ENCODE measurements around the gene GDA. TPM values are rescaled to one million over a fixed set of nuclear protein-coding genes. Genes with fewer than 3 reads are reported as not detected.

GDA gene
- polyA plus RNA-seq (2013, experiment 1 of 2; ENCODE audit: insufficient read length), result not detected
- polyA plus RNA-seq (2013, experiment 2 of 2; ENCODE audit: insufficient read length), result not detected

DNA sequence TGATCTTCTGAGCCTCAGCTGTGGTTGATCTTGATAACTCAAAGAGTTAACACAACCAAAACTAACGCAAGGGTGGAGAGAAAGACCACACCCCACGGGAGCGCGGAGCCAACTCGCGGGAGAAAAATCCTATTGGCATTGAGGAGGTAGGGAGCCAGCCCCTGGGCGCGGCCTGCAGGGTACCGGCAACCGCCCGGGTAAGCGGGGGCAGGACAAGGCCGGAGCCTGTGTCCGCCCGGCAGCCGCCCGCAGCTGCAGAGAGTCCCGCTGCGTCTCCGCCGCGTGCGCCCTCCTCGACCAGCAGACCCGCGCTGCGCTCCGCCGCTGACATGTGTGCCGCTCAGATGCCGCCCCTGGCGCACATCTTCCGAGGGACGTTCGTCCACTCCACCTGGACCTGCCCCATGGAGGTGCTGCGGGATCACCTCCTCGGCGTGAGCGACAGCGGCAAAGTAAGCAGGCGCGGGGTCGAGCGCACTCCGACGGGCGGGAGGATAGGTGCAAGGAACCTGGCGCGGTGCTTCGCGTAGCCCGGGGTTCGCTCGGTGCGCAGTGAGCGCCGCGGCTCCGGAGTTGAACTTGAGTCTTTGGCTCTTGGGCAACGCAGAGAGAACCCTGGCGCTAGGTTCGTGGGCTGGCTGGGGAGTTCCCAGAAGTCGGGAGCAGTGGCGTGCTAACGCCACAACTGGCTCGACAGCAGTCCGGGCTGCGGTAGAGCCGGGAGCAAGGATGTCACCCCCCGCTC, at the start of gene GDA:
Gene GDA, plus strand, starts transcription at position 210 of the 745 bp plus-strand sequence. Its CDS starts 120 bp downstream, at position 330.
- no peak for DNase-seq

DNA sequence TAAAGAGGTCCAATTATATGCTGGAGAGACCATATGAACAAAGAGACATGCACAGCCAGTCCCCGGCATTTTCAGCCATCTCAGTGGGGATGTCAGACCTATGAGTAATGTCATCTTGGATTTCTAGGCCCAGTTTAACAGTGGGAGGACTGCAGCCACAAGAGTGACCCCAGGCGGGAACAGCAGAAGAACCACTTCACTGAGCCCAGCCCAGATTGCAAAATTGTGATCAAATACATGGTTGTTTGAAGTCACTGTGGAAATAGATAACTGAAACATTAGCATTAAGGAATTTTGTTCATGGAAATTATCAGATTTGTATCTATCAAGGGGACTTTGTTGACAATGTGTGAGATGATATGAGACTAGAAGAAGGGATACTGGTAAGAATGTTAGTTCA, 46.7 kb upstream of the GDA start:
- no peak for DNase-seq

DNA sequence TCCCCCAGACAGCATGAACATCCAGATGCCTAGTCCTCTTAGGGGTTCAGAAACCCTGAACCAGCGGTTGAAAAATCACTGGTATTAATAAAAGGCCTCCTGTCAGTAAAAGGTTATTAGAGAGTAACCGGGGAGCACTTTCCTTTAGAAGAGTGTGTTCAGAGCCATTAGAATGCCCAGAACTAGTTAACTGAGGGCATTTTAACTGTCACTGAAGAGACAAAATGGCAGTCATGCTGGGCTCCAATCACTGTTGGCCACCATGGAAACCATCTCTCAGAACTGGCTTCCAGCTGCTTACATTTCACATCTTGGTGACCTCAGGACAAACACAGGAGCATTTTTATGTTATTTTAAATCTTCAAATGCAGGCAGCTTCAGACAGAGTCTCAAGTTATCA, 36.2 kb upstream of the GDA start:
- no peak for DNase-seq

DNA sequence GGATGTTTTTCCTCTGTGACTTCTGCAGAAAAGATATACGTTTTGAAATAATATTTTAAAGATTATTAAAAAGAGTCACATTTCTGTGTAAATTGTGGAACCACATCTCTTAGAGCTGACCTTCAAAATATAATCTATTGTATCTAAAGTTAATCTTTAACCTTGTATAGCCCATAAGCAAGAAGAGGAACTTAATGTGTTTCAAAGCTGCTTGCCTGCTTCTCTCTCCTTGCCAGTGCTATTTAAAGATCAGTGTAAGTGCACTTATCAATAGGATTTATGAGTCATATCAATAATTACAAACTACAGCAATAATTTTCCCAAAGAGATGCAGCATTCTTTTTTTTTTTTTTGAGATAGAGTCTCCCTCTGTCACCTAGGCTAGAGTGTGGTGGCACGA, 29.4 kb upstream of the GDA start:
- no peak for DNase-seq

DNA sequence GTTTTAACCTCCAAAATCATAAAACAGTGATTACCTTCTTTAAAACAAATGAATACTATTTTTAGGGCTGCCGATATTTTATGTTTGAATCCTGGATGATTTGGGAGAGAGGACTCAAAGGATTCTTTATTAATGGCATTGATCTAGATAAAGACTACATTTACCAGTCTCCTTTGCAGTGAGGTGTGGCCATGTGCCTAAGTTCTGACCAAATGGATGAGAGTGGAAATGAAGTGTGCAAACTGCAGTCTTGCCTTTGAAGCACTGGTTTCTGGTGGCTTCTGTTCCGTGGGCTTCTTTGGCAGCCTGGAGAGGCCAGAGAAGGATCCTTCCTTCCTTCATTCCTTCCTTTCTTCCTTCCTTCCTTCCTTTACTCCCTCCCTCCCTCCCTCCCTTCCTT, 24.3 kb upstream of the GDA start:
- no peak for DNase-seq

DNA sequence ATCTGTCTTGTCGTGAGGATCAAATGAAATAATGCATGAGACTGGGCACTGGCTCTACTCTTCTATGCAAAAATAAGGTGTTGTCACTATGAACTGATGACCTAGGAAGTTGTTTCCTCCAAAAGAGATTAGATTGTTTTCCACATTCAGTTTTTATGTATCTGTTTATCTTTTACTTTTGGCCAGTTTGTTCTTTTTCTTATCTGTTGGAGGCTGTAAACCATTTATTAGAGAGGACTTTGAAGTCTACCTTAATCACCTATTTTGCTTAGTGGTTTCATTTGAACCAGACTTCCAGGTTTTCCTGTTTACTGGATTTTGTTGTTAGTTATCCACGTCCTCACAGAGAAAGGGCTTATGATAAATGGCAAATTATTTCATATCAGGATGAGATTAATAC, 21.5 kb upstream of the GDA start:
- DNase-seq, result no peak

DNA sequence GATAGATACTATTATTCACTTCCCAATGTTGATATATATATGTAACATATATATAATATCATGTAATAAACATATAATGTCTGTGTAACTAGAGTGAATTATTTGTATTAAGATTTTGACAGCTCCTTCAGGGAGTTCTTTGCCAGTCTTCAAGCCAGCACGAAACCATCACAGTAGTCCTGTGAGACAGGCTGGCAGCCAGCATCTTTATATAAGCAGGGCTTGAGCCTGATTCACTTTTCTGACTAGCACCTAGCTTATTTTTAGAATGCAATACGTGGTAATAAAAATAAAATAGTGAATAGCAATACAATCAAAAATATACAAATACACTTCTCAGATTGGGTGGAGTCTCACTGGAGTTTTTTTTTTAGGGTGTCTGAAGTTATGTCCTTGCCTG, 20.7 kb upstream of the GDA start:
- no peak for DNase-seq

DNA sequence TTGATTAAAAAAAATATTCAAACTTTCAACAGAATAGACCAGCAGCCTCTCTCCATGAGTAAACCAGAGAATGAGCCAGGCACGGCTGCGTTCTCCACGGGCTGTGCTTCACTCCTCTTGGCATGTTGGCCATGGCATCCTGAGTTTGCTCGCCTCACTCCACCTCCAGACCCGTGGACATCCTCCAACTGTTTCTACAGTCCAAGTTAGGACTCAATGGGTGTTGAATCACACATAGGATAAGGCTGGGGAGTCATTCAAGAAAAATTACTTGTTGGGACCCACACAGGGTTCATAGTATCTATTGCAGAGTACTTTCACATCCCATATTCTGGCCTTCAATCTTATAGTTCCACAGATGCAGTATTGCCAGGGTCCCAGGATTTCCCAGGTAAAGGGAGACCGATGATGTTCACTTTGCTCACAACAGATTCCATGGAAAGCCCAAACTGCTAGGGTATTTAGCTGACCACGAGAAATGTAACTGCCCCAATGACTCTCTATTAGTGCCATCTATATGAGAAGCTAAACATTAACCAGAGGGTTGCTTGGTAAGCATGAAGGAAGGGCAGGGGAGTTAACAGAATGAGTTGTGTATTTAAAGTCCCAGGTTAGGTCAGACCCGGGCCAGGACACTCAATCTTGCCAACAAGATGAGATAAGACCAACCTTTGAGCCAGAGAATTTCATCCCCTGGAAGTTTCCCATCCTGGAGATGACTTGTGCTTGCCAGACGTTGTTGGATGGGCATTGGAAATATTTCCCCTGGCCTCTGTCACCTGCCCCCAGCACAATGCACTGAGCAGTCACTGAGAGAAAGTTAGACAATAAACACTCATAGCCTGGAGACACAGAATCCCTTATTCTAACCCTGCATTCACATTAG, 19.7 kb upstream of the GDA start:
- DNase-seq, result no peak

DNA sequence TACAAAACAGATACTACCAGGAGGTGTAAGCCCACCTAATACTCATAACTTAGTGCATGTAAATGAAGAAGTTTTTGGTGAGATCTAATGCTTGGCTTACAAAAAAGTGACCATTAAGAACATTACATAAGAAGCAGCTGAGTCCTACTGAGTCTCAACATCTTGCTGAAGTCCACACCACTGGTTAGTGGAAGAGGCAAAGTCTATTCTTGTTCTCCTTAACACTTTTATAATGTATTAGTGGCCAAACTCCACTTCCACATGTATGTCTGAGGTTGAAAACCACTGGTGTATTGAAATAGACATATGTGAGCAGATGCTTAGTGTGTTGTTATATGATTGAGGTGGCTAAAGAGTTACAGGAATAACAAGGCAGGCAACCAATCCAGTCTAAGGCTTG, 18.9 kb upstream of the GDA start:
- no peak for DNase-seq

DNA sequence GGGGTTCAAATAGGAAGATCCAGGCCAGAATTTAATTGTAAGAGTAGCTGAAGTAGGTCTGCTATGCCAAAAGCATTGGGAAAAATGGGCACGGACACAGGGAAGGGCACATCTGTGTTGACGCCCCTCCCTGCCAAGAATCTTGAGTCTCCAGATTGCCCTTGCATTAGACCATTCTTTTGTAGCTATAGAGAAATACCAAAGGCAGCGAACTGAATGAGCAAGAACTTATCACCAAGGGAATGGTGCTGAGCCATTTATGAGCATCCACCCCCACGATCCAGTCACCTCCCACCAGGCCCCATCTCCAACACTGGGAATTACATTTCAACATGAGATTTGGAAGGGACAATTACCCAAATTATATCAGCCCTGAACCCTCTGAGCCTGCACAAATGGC, 18.0 kb upstream of the GDA start:
- DNase-seq, result no peak

DNA sequence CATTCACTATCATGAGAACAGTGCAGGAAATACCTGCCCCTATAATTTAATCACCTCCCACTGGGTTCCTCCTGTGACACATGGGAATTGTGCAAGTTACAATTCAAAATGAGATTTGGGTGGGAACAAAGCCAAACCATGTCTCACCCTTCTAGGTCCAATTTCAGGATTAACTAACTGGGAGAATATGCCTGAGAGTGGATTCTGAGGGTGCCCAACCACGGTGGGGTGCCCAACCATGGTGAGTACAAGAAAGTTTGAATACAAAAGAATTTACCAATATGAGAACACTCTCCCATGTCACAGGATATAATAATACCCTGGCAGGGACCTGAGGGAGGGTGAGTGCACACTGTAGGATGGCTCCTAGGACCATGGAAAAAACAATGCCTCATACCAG, 17.2 kb upstream of the GDA start:
- no peak for DNase-seq

DNA sequence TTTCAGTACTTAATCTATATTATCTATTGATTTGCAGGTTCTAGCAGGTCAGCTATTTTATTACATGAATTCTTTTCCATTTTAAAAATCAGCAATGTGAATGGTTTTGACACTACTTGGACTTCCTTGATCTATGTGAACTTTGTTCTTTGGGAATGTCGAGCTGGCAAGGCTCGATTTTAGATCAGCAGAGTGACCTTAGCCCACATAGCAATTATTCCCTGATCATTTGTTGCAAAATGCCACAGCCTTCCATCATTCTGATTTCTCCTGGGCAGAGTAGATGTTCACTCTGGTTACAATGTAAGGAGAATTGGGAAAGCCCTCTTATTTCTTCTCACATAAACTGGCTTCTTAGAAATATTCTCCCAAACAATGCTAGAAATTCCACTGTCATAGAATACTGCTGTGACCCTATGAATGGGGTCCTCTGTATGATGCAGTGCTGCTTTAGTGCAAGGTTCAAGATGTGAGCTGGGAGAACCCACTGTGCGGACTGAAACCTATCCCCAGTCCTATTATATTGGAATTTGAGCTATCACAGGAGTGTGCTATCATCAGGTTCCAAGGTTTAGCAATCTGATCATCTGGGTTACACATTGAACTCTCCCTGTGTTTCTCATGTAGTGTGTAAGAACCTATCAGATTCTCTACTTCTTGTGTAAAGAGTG, 15.7 kb upstream of the GDA start:
- DNase-seq, result no peak

DNA sequence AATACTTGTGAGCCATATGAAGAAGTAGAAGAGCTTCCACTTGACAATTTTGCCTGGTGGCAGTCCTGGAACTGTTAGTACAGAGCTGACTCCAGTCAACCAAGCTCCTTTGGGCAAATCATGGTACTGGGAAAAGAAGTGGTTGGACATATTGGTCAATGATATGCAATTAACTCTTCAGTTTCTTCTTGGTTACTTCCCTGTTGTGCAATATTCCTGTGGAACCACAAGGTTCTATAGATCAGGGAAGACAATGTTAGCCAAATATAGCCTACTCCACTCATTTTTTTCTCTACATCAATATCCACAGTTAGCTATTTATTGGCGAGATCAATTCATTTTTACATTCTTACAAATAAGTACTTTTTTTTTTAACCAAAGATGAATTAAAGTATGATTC, 14.4 kb upstream of the GDA start:
- DNase-seq, result no peak

DNA sequence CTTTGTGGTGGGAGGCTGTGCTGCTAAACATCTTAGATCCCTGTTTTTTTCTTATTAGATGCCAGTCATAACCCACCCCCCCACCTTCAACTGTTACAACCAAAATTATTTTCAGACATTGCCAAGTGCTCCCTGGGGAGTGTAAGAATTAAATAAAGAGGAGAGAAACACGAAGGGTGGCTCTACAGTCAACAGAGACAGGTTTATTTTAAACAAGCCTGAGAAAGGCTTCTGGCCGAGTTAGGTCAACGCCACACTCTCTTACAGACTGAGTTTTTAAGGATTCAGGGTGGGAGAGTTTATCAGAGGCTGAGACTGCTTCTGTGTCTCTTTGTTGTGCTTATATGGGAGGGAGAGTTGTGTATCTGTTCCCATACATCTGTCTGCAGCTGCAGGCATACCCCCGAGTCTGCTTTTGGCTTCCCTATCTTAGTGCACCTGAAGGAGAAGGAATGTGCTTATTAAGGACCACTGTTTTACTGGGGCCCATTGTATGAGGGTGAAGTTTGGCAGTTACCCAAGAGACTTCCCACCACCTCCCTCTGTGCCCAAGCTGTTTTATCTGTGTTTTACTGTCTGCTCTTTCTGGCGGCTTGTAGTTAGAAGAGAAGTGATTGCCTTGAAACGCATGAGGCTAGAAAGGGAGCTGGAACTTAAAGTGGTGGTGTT, 11.4 kb upstream of the GDA start:
- no peak for DNase-seq

DNA sequence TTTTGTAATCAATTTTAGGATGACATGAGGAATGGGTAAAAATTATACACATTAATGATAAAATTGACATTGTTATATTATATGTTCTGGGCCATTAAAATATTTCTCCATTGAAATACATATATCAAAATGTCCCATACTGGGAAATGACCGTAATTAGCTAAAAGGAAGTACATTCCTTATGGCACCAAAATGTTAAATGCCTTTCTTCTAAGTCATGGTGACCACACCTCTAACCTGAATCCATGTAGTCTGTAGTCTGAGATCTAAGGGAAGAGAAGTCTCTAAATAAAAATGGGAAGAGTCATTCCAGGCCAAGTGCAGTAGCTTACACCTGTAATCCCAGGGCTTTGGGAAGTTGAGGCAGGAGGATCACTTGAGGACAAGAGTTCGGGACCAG, 10.0 kb upstream of the GDA start:
- no peak for DNase-seq

DNA sequence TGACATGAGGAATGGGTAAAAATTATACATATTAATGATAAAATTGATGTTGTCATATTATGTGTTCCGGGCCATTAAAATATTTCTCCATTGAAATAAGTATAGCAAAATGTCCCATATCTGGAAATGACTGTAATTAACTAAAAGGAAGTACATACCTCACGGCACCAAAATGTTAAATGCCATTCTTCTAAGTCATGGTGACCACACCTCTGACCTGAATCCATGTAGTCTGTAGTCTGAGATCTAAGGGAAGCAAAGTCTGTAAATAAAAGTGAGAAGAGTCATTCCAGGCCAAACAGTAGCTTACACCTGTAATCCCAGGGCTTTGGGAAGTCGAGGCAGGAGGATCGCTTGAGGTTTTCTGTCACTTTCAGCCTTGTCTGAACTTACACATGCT, 8.7 kb upstream of the GDA start:
- DNase-seq, result no peak

DNA sequence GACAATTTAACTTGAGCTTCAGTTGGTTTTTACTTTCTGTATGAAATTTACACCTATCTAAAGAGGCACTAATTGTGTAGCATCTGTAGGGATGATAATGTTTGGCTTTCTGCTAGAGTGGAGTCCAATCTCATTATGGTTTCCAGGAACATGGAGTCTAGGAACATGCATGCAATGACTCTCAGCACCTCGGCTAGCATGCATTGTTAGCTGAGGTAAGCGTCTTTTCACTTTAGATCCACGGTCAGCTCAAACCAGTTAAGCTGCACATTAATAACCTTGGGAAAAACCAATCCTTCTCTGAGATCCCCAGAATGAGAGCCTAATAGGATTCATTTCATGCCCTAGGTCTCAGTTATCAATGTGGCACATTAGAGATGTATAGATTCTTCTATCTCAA, 7.8 kb upstream of the GDA start:
- no peak for DNase-seq

DNA sequence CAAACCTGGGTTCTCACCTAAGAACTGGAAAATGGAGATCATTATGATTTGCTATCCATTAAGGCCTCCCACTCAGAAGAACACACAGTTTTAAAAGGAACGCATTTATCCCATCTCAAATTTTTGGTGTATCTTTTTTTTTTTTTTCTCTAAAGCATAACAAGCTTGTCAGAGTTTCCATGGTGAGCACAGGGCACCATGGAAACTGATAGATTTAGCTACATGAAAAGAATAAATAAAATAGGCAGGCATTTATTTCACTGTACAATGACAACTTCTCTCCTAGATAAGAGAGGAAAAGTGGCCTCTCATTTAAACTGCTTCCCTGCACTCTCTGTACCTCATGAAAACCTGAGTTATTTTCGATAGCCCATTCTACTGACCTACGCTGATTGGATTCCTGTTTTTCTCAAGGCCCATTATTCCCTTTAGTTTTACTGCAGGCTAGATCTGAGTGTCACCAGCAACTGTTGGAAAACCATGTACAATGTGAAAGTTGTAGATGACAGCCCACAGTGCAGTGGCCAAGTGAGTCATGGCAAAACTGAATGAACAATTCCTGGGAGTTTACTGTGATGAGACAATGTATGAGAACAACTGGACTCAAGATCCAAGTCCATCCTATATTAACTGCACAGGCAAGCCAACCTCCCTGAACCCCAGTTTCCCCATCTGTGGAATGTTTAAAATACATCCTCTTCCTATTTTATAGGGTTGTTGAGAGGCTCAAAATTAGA, 4.3 kb upstream of the GDA start:
- DNase-seq, result no peak

DNA sequence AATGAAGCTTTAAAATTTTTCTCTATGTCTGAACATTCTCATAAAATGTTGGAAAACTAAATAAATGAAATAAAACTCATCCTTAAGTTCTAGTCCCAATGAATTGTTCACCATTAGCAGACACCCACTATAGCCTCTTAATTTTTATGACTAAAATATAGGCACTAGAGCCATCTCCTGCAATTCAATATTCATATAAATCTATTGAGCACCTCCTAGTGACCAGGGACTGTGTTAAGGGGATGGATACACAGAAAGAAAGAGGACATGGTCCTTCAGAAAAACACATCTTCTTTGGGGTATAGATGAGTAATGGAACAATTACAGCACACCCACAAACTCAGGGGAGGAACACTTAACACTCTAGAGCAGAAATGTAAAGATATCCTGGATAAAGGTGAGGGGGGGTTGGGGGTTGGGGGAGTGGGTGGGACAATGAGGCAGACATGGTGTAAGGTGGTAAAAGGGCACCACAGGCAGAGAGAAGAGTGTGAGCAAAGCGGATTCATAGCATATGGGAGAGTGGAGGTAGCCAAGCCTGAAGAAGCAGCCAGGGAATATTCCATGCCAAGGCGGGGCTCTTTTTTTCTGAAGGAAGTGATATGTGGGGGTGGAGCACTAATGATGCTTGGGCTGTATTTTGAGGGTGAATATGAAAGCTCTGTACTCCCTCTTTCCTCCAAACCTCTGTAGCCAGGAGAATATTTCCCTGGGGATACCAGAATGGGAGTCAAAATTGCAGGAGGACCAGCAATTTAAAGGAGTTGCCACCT, 3.3 kb upstream of the GDA start:
- DNase-seq, result no peak

DNA sequence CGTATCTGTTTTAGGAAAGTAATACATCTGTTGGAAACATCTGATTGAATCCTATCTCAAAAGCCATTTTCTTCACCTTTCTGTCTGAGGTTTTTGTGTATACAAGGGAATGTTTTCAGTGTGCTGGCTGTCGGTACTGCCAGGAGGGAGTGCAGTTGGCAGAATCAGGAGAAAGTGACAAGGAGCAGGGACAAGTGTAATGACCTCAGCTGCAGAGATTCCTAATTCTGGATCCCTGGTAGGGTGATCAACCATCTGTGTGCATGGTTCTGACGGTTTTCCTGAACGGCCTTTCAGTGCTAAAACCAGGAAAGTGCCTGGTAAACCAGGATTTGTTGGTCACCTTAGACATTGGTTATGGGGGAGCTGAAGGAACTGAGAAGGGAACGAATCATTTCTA, 1.6 kb upstream of the GDA start:
- no peak for DNase-seq

DNA sequence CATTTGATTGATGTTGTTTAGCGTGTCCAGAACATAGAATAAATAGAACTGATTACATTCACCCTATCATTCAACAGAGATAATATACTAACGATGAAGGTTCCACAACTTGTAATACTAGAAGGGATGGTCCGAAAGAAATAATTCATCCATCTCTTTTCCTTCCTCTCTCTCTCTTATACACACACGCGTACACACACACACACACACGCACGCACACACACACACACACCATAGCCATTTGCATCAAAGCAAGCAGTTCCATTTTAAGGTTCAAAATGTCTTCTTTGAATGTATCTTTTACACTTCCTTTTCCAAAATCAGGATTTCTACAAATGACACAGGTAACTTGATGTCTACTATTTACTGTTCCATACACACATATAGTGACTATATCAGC, 887 bp downstream of the GDA start:
- DNase-seq, result no peak

Data from fibroblast of skin of back (primary cell).